Peyer's patch (tissue), 4 donors: Measurements from ENCODE around the gene TRAPPC2L. TPM values are rescaled to one million over a fixed set of nuclear protein-coding genes. Genes with fewer than 3 reads are reported as not detected.

Source experiments
- DNase-seq, 3 donors: peaks; one replicate each; pipeline ENCODE4 v3.0.0-alpha.2; 2017 to 2019
- H3K27ac ChIP-seq, 4 donors: fragments of 200-600 bp; sonication (generic); one replicate each; pipeline ENCODE4 v1.5.1; 2016 to 2019
- H3K27me3 ChIP-seq, 2 donors: fragments of 200-600 bp; sonication (generic); one replicate each; pipeline ENCODE4 v1.5.1; 2019
- H3K36me3 ChIP-seq, 3 donors: fragments of 200-600 bp; sonication (generic); one replicate each; pipeline ENCODE4 v1.5.1; 2016 to 2019
- H3K4me1 ChIP-seq, 4 donors: fragments of 200-600 bp; sonication (generic); one replicate each; pipeline ENCODE4 v1.5.1; 2016 to 2019
- H3K4me3 ChIP-seq, 4 donors: fragments of 200-600 bp; sonication (generic); 1 replicate in 3 of 4; 2 replicates in 1 of 4; pipeline ENCODE4 v1.5.1; 2016 to 2019; ENCODE audit warnings: mild to moderate bottlenecking in 1 of 4
- H3K9me3 ChIP-seq, 4 donors: fragments of 200-600 bp; sonication (generic); one replicate each; pipeline ENCODE4 v1.5.1; 2016 to 2019; ENCODE audit warnings: mild to moderate bottlenecking in 1 of 4
- CTCF ChIP-seq, 6 experiments: fragments of 450-650 bp in 4 of 6; fragments of 200-600 bp in 2 of 6; sonication (generic) in 1 of 6; IDR thresholded peaks; one replicate each; pipeline ENCODE4 v1.5.1; 2017 to 2019; ENCODE audit warnings: antibody characterized with exemption in 6 of 6, mild to moderate bottlenecking in 3 of 6, moderate library complexity in 1 of 6
- POLR2A ChIP-seq, 2 donors: fragments of 450-650 bp; IDR thresholded peaks; one replicate each; pipeline ENCODE4 v1.5.1; 2017; ENCODE audit warnings: antibody characterized with exemption in 2 of 2, mild to moderate bottlenecking in 2 of 2, moderate library complexity in 2 of 2
- total RNA-seq, 4 donors: library from RNA; depleted of rRNA; stranded (reverse); fragments of >200 nt; gene quantifications; one replicate each; pipeline ENCODE4 v1.1.0, GENCODE V29; 2016

Gene TRAPPC2L
- total RNA-seq, 4 donors from 2014 or later: 20.4 to 47.9 (median 35.4) TPM

- TF ChIP-seq CTCF (IDR thresholded peaks at IDR 0.05): no peak
- no peak for TF ChIP-seq POLR2A (IDR thresholded peaks at IDR 0.05)
- Histone ChIP-seq H3K9me3 (no peaks in the 10 kb centered on the region), H3K27ac (no peak overlapping the region), H3K36me3 (no peaks in the 10 kb centered on the region), H3K4me3 (no peak overlapping the region), H3K4me1 (peaks cover 0 to 7% (median 0%) of the 10 kb centered on the region in 4 donors), H3K27me3 (no peaks in the 10 kb centered on the region)
- no peak for DNase-seq
These were observed 49.7 kb downstream of the TRAPPC2L start for GRCh38 chr16:88906535-88907105.

GRCh38 chr16:88907768-88908167, 50.8 kb downstream of the TRAPPC2L start:
- no peak overlapping the region for H3K27ac ChIP-seq
- TF ChIP-seq POLR2A (IDR thresholded peaks at IDR 0.05): no peak
- no peak for TF ChIP-seq CTCF (IDR thresholded peaks at IDR 0.05)
- no peaks in the 10 kb centered on the region for H3K27me3 ChIP-seq
- peaks cover 0 to 7% (median 1%) of the 10 kb centered on the region in 4 donors for H3K4me1 ChIP-seq
- no peak for DNase-seq
- H3K9me3 ChIP-seq: no peaks in the 10 kb centered on the region
- H3K36me3 ChIP-seq: no peaks in the 10 kb centered on the region
- H3K4me3 ChIP-seq: no peak overlapping the region

- no peak overlapping the region for H3K27ac ChIP-seq
- DNase-seq: no peak
- H3K4me3 ChIP-seq: no peak overlapping the region
- no peaks in the 10 kb centered on the region for H3K27me3 ChIP-seq
- H3K4me1 ChIP-seq: peaks cover 0 to 7% (median 1%) of the 10 kb centered on the region in 4 donors
- H3K9me3 ChIP-seq: no peaks in the 10 kb centered on the region
- TF ChIP-seq POLR2A (IDR thresholded peaks at IDR 0.05): no peak
- no peak for TF ChIP-seq CTCF (IDR thresholded peaks at IDR 0.05)
- H3K36me3 ChIP-seq: no peaks in the 10 kb centered on the region
These were observed 51.4 kb downstream of the TRAPPC2L start for GRCh38 chr16:88908307-88908706.

DNA sequence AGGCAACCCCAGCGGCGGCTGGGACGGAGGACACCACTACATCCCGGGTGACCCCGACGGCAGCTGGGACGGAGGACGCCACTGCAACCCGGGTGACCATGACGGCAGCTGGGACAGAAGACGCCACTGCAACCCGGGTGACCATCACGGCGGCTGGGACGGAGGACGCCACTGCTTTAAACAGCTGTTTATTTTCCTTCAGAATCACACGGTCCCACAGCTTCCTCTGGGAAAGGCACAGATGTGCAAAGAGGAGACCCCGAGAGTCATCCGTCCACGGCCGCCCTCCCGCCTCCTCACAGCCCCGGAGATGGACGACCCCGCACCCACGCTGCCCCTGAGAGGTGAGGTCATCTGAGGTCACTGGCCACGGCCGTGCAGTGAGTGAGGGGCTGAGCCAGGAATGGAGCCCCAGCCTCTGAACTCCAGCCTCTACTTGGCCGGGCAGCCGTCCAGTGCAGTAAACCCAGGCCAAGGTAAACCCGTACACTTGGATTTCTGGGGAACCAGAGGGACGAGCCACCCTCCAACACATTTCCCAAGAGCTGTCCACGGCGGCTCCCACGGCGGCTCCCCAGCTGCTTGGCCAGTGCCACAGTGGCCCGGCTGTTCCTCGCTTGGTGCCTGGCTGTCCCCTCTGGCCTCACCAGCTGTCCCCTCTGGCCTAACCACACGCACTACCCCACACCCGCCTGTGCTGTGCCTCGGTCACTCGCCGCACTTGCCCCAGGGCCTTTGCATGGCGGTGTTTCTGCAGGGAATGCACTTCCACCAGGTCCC, 52.7 kb downstream of the TRAPPC2L start:
- no peak overlapping the region for H3K27ac ChIP-seq
- H3K4me1 ChIP-seq: peaks cover 0 to 7% (median 1%) of the 10 kb centered on the region in 4 donors

More for the DNA sequence above, 52.7 kb downstream of the TRAPPC2L start:
- Histone ChIP-seq H3K4me3 (no peak overlapping the region), H3K36me3 (no peaks in the 10 kb centered on the region), H3K27me3 (no peaks in the 10 kb centered on the region), H3K9me3 (no peaks in the 10 kb centered on the region)
- TF ChIP-seq CTCF (IDR thresholded peaks at IDR 0.05) (no peak), POLR2A (IDR thresholded peaks at IDR 0.05) (no peak)
- no peak for DNase-seq
